HG03457 (cell line): ENCODE data around the gene KIF22.
"Not testable (repeated sequence)": the region's sequence is repeated elsewhere in the genome, so short reads cannot be mapped to it uniquely, and the experiment has no call there.

ENCODE experiments used
- ATAC-seq: cut with Tn5 transposase; IDR thresholded peaks from one replicate; pipeline ENCODE4 v1.9.1; 2021; ENCODE audit warnings: moderate number of reproducible peaks; ENCODE audit not compliant: unreplicated experiment

KIF22 gene

DNA sequence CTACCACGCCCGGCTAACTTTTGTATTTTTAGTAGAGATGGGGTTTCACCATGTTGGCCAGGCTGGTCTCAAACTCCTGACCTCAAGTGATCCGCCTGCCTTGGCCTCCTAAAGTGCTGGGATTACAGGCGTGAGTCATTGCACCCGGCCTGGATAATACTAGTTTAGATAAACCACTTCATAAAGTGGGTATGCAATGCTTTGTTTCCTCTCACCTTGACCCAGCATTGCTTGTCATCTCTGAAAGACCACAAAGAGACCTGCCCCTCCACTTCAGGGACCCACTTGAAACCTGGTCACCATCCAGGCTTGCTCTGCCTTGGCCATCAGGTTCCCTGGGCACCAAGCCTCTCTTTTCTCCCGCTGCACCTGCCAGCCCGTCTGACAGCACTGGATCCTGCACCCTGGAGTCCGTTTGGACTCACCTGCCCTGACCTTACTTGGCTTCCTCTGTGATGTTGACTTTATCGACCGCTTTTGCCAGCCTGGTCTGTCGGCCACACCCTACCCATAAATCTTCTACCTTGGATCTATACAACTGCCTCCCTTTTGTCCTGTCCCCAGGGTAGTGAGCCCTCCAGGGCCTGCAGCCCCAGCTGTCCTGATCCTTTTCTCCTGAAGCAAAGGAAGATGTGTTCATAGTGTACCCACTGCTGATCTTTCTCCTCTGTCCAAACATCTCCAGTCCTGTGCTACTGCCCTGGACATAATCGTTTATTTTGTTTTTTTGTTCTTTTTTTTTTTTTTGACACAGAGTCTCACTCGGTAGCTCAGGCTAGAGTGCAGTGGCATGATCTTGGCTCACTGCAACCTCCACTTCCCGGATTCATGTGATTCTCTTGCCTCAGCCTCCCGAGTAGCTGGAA, 25.2 kb upstream of the KIF22 start:
- no peak for ATAC-seq

- ATAC-seq = no peak
These were observed 24.0 kb upstream of the KIF22 start for GRCh38 chr16:29766571-29766970.

DNA sequence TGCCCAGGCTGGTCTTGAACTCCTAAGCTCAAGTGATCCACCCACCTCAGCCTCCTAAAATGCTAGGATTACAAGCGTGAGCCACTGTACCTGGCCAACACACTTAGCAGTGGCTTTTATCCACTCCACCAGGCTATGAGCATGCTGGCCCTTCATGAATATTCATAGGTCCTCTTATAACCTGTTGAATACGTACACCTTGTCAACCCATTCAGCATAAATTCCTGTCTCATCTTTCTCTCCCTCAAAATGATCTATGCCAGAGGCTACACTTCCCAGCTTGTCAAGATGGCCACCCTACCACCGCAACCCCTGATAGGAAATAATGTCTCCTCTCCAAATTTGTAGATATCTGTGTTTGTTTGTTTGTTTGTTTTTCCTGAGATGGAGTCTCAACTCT, 23.5 kb upstream of the KIF22 start:
- ATAC-seq = no peak

DNA sequence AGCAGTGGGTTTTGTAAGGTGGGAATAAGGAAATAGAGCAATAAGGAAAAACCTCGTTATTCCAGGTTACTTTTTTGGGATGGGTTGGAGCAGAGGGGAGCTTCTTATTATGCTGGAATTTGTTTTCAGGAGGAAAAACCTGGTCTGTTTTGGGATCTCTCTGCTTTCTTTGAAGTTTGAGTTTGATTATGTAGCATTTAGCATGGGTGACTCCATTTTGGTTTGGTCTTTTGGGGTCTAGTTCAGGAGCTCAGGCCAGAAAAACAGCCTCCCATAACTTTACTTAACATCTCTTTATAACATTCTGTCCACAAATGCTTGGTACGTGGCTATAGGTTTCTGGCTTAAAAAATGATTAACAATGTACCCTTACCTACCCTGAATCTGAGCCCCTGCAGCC, 21.0 kb upstream of the KIF22 start:
- ATAC-seq = no peak

DNA sequence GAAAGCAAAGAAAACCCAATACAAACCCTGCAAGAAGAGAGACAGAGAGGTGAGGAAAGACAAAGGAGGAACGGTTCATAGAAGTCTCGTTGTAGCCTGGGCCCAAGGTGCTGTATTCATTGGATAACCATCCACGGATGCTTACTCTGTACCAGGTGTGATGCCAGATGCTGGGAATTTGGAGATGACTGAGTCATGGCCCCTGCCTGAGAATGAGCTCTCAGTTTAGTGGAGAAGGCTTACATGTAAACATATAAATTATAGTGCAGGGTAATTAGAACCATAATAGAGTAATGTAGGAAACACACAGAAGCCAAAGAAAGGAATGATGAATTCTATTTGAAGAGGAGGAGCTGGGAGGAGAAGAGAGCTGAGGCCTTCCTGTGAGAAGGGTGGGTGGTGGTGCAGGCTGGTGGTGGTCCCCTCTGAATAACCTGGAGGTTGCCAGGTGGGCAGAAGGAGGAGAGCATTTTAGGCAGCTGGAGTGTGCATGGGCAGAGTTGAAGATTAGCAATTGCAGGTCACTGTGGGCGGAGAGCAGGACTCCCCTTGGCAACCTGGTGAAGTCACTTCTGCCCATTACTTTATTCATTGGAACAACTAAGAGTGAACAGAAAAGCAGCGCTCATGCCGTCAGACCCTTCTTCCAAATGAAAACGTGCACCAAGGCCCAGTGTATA, 20.2 kb upstream of the KIF22 start:
- no peak for ATAC-seq

DNA sequence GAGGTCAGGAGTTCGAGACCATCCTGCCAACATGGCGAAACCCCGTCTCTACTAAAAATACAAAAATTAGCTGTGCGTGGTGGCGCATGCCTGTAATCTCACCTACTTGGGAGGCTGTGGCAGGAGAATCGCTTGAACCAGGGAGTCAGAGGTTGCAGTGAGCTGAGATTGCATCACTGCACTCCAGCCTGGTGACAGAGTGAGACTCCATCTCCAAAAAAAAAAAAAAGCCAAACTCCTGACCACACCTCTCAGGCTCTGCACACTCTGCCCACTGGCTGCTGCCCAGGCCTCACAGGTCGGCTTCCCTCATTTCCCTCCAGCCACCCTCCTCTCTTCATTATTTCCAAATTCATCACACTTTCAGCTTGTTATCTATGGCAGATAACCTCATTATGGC, 18.2 kb upstream of the KIF22 start:
- not testable (repeated sequence) for ATAC-seq

- ATAC-seq = no peak
These were observed 15.8 kb upstream of the KIF22 start for GRCh38 chr16:29774730-29775129.

DNA sequence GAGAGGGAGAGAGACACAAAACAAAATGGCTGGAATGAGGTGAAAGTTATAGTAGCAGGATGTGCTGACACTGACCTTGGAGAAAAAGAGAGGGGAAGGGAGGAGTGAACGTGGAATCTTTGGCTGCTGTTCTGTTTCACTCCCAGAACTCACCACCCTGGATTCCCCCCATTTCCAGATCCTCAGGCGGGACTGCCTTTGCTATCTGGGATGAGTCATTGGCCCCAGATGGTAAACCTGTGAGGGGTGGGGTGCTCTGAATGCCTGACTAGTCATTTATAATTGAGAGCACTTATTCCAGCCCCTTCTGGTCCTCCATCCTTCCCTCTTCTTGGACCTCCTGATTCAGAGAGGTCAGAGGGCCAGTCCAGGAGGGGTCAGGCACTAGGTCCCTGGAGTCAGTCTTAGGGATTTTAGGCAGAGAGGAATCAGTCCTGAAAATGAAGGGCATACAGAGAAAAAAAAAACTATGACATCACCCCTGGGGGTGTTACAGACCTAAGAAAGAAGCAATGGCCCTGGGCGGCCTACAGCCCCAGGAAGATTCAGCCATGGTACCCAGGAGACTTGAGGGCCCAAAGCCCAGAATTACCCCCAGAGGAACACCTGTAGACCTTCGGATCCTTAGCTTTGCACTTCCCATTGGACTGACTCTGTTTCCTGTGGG, 14.7 kb upstream of the KIF22 start:
- ATAC-seq = no peak

- ATAC-seq = no peak
These were observed 12.8 kb upstream of the KIF22 start, which contains the start of gene ZG16 for GRCh38 chr16:29777576-29778350. TSS of gene ZG16 (plus strand) at chr16:29778256. CDS start at chr16:29779267, 1,011 bp downstream.

- no peak for ATAC-seq
These were observed 11.1 kb upstream of the KIF22 start for GRCh38 chr16:29779474-29779873.

DNA sequence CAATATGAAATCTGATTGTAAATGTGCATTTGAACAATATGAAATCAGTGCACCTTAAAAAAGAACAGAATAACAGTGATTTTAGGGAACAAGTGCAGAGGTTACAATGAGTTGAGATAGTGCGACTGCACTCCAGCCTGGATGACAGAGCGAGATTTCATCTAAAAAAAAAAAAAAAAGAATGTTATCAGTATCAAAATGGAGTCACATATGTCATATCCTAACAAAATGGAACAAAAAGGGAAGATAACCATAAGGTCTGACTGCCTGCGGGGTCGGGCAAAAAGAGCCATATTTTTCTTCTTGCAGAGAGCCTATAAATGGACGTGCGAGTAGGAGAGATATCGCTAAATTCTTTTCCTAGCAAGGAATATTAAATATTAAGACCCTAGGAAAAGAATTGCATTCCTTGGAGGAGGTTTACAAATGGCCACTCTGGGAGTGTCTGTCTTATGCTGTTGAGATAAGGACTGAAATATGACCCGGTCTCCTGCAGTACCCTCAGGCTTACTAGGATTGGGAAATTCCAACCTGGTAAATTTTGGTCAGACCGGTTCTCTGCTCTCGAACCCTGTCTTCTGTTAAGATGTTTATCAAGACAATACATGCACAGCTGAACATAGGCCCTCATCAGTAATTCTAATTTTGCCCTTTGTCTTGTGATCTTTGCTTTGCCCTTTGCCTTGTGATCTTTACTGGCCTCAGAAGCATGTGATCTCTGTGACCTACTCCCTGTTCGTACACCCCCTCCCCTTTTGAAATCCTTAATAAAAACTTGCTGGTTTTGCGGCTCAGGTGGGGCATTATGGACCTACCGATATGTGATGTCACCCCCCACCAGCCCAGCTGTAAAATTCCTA, 7.2 kb upstream of the KIF22 start:
- ATAC-seq = not testable (repeated sequence)

DNA sequence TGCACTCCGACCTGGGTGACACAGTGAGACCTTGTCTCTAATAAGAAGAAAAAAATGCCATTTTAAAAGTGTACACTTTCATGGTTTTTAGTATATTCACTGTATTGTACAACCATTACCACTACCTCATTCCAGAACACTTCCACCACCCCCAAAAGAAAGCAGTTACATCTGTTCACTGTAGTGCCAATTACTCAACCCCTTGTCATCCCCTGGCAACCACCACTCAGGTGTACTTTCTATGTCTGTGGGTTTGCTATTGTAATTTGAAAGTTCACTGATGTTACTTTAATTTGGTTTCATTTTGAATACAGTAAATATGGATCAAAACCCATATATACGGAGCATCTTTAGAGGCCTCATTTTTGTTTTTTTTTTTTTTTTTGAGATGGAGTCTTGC, 6.4 kb upstream of the KIF22 start:
- ATAC-seq = no peak

- ATAC-seq = no peak
These were observed 5.5 kb upstream of the KIF22 start for GRCh38 chr16:29784901-29785500.

- not testable (repeated sequence) for ATAC-seq
These were observed 3.4 kb upstream of the KIF22 start for GRCh38 chr16:29787155-29787554.

GRCh38 chr16:29789775-29790182, 772 bp upstream of the KIF22 start:
- ATAC-seq = no peak

DNA sequence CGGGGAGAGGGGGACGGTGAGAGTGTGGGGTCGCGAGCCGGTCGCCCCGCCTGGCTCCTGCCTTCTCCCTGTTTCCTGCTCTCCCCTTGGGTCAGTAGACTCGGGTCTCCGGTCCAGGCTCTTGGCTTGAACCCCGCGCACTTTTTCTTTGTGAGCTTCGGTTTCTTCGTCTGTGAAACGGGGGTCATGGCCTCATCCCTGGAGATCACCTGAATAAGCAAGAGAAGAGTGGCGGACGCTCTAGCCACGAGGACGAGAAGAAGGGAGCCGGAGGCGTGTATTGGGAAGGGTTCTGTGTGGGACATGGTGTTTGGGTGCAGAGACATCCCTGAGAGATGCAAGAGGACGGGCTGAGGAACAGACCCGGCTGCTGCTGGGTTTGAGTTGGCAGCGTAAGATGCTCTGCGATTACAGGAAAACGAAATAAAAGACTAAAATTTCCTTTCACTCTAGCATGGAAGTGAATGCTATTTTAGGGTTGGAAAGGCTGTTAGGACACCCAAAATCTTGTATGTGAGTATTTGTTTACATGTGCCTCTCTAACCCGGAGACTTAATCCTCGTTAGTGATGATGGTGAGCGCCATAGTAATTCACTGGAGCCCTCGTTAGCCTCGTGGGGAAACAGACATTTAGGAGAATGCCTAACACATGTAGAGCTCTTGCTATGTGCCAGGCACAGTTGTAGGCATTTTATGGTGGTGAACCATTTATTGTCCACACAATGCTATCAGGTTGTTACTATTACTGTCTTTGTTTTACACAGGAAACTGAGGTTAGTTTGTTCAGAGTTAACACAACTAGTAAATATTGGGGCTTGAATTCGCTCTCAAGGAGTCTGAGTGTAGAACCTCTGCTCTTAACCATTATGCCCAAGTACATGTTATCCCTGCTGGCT, 646 bp downstream of the KIF22 start:
- no peak for ATAC-seq

- ATAC-seq = no peak
These were observed 1.6 kb downstream of the KIF22 start for GRCh38 chr16:29791845-29792807.
